Hepatocyte (in vitro differentiated cells): Measurements from ENCODE around the gene ARHGEF26. TPM values are rescaled to one million over a fixed set of nuclear protein-coding genes. Genes with fewer than 3 reads are reported as not detected.

Experiments used
- DNase-seq: peaks from one replicate; pipeline ENCODE4 v3.0.0-alpha.2; 2016; ENCODE audit warnings: low spot score
- H2AFZ ChIP-seq: fragments of 200-600 bp; sonication (generic); 2 replicates; pipeline ENCODE4 v1.6.0; 2016; ENCODE audit warnings: antibody characterized with exemption, mild to moderate bottlenecking
- H3K27ac ChIP-seq: fragments of 200-600 bp; sonication (generic); 2 replicates; pipeline ENCODE4 v1.5.1; 2016; ENCODE audit warnings: mild to moderate bottlenecking
- H3K27me3 ChIP-seq: fragments of 200-600 bp; sonication (generic); 2 replicates; pipeline ENCODE4 v1.6.1; 2016
- H3K36me3 ChIP-seq: fragments of 200-600 bp; sonication (generic); replicated peaks from 2 replicates; pipeline ENCODE4 v1.5.1; 2016; ENCODE audit warnings: low read depth; ENCODE audit not compliant: insufficient read depth
- H3K4me1 ChIP-seq: fragments of 200-600 bp; sonication (generic); 2 replicates; pipeline ENCODE4 v1.5.1; 2016; ENCODE audit warnings: mild to moderate bottlenecking, moderate library complexity; ENCODE audit not compliant: insufficient read depth
- H3K4me2 ChIP-seq: fragments of 200-600 bp; sonication (generic); 2 replicates; pipeline ENCODE4 v1.6.0; 2016
- H3K4me3 ChIP-seq: fragments of 200-600 bp; sonication (generic); 2 replicates; pipeline ENCODE4 v1.5.1; 2016; ENCODE audit warnings: mild to moderate bottlenecking
- H3K79me2 ChIP-seq: fragments of 200-600 bp; sonication (generic); 2 replicates; pipeline ENCODE4 v1.6.0; 2017; ENCODE audit warnings: mild to moderate bottlenecking
- H3K9me2 ChIP-seq: fragments of 200-600 bp; sonication (generic); replicated peaks from 2 replicates; pipeline ENCODE4 v1.6.0; 2017; ENCODE audit warnings: mild to moderate bottlenecking; ENCODE audit not compliant: insufficient read depth
- H3K9me3 ChIP-seq: fragments of 200-600 bp; sonication (generic); 2 replicates; pipeline ENCODE4 v1.5.1; 2016; ENCODE audit warnings: low read depth, mild to moderate bottlenecking
- H4K20me1 ChIP-seq: fragments of 200-600 bp; sonication (generic); 2 replicates; pipeline ENCODE4 v1.6.0; 2016; ENCODE audit warnings: mild to moderate bottlenecking; ENCODE audit not compliant: insufficient read depth, poor library complexity, severe bottlenecking
- EZH2 ChIP-seq: fragments of 200-600 bp; sonication (generic); IDR thresholded peaks from 2 replicates; pipeline ENCODE4 v1.6.1; 2016; ENCODE audit warnings: antibody characterized with exemption, mild to moderate bottlenecking, borderline replicate concordance
- EZH2phosphoT487 ChIP-seq: fragments of 200-600 bp; sonication (generic); IDR thresholded peaks from one replicate; pipeline ENCODE4 v1.6.1; 2018; ENCODE audit warnings: antibody characterized with exemption, mild to moderate bottlenecking, low read depth, moderate library complexity; ENCODE audit not compliant: unreplicated experiment, severe bottlenecking
- WGBS: methylation state at CpG from one replicate; pipeline ENCODE4 v1.1.6; 2016; ENCODE audit warnings: low lambda C conversion rate; ENCODE audit errors: missing lambda C conversion rate; 5-methylcytosine and 5-hydroxymethylcytosine counted together
- polyA plus RNA-seq: library from polyadenylated mRNA; unstranded; fragments of >200 nt; fragmentation: Nextera tagmentation; extraction: Ambion mirVana; gene quantifications from 2 replicates; pipeline ENCODE4 v1.2.1, GENCODE V29; 2016
- total RNA-seq: library from RNA; depleted of rRNA; stranded (reverse); fragments of >200 nt; gene quantifications from 2 replicates; pipeline ENCODE4 v1.2.3, GENCODE V29; 2014
- TF ChIP-seq, protein P1 (sequence below): fragments of 200-600 bp; sonication (generic); IDR thresholded peaks from 2 replicates; pipeline ENCODE4 v1.5.1; 2016; ENCODE audit warnings: antibody characterized with exemption, mild to moderate bottlenecking; ENCODE audit not compliant: poor library complexity

The ARHGEF26 gene
- total and polyA plus RNA-seq, 2 experiments from 2014 or later: 13.6 to 20.9 TPM

GRCh38 chr3:154254527-154254926 lies 133.3 kb downstream of the ARHGEF26 start:
- no peak overlapping the region for H3K4me2 ChIP-seq
- H3K4me1 ChIP-seq: no peaks in the 10 kb centered on the region
- H3K9me2 ChIP-seq: no peaks in the 10 kb centered on the region
- H3K27ac ChIP-seq: no peak overlapping the region
- H3K27me3 ChIP-seq: no peaks in the 10 kb centered on the region
- H3K79me2 ChIP-seq: no peaks in the 10 kb centered on the region
- 86% methylated on average over 8 of the region's 8 CpGs for WGBS
- H3K4me3 ChIP-seq: no peak overlapping the region
- H3K36me3 ChIP-seq: no peaks in the 10 kb centered on the region
- DNase-seq: no peak
- no peaks in the 10 kb centered on the region for H3K9me3 ChIP-seq
- H2AFZ ChIP-seq: no peak overlapping the region
- TF ChIP-seq, protein P1, sequence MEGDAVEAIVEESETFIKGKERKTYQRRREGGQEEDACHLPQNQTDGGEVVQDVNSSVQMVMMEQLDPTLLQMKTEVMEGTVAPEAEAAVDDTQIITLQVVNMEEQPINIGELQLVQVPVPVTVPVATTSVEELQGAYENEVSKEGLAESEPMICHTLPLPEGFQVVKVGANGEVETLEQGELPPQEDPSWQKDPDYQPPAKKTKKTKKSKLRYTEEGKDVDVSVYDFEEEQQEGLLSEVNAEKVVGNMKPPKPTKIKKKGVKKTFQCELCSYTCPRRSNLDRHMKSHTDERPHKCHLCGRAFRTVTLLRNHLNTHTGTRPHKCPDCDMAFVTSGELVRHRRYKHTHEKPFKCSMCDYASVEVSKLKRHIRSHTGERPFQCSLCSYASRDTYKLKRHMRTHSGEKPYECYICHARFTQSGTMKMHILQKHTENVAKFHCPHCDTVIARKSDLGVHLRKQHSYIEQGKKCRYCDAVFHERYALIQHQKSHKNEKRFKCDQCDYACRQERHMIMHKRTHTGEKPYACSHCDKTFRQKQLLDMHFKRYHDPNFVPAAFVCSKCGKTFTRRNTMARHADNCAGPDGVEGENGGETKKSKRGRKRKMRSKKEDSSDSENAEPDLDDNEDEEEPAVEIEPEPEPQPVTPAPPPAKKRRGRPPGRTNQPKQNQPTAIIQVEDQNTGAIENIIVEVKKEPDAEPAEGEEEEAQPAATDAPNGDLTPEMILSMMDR: no peak
- TF ChIP-seq EZH2 (no peak), EZH2phosphoT487 (no peak)
- no peaks in the 10 kb centered on the region for H4K20me1 ChIP-seq

DNA sequence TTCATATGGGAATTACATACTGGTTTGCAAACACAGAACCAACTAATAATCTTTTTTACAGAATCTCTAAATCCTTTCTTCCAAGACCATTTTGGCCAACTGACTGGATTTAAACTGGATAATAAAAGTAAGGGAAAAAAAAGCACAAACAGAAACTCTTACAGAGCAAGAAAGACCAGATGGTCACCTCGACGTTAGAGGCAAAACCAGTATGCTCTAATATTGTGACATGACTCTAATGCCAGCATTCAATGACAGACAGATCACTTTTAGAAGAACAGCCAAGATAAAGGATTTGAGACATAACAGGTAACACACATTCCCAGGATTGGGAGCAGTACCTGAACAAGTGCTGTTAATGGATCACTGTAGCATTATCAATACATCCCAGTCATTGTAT lies 152.2 kb downstream of the ARHGEF26 start:
- Histone ChIP-seq H3K27ac (no peak overlapping the region), H2AFZ (no peak overlapping the region), H3K4me2 (no peak overlapping the region), H3K27me3 (no peaks in the 10 kb centered on the region), H3K4me1 (no peaks in the 10 kb centered on the region), H3K36me3 (no peaks in the 10 kb centered on the region), H3K4me3 (no peak overlapping the region), H3K9me3 (no peaks in the 10 kb centered on the region), H4K20me1 (no peaks in the 10 kb centered on the region), H3K9me2 (no peaks in the 10 kb centered on the region), H3K79me2 (peaks cover 3% of the 10 kb centered on the region)
- TF ChIP-seq EZH2 (no peak), EZH2phosphoT487 (no peak)
- TF ChIP-seq, protein P1: no peak
- WGBS: 69% methylated on average over 2 of the region's 2 CpGs
- DNase-seq: no peak

- 57% methylated on average over 2 of the region's 2 CpGs for WGBS
- H3K36me3 ChIP-seq: no peaks in the 10 kb centered on the region
- no peaks in the 10 kb centered on the region for H4K20me1 ChIP-seq
- TF ChIP-seq, protein P1: no peak
- no peak for TF ChIP-seq EZH2
- TF ChIP-seq EZH2phosphoT487: no peak
- DNase-seq: no peak
- no peaks in the 10 kb centered on the region for H3K9me3 ChIP-seq
- no peak overlapping the region for H3K4me3 ChIP-seq
- H3K4me2 ChIP-seq: no peak overlapping the region
- H3K27me3 ChIP-seq: no peaks in the 10 kb centered on the region
- no peak overlapping the region for H2AFZ ChIP-seq
- H3K27ac ChIP-seq: no peak overlapping the region
- H3K4me1 ChIP-seq: no peaks in the 10 kb centered on the region
- peaks cover 3% of the 10 kb centered on the region for H3K79me2 ChIP-seq
- no peaks in the 10 kb centered on the region for H3K9me2 ChIP-seq
Measured at GRCh38 chr3:154274348-154274747, 153.2 kb downstream of the ARHGEF26 start.

GRCh38 chr3:154275292-154275691 lies 154.1 kb downstream of the ARHGEF26 start:
- peaks cover 3% of the 10 kb centered on the region for H3K79me2 ChIP-seq
- TF ChIP-seq, protein P1: no peak
- no peak for TF ChIP-seq EZH2phosphoT487
- TF ChIP-seq EZH2: no peak
- no peak overlapping the region for H3K4me3 ChIP-seq
- no peak overlapping the region for H2AFZ ChIP-seq
- H3K4me1 ChIP-seq: no peaks in the 10 kb centered on the region
- no peaks in the 10 kb centered on the region for H4K20me1 ChIP-seq
- no peaks in the 10 kb centered on the region for H3K36me3 ChIP-seq
- H3K27ac ChIP-seq: no peak overlapping the region
- H3K4me2 ChIP-seq: no peak overlapping the region
- no peaks in the 10 kb centered on the region for H3K27me3 ChIP-seq
- no peak for DNase-seq
- no peaks in the 10 kb centered on the region for H3K9me2 ChIP-seq
- H3K9me3 ChIP-seq: no peaks in the 10 kb centered on the region
- WGBS: 83% methylated on average over 2 of the region's 2 CpGs
